ENCODE data around the gene MSI2. TPM values are rescaled to one million over a fixed set of nuclear protein-coding genes. Genes with fewer than 3 reads are reported as not detected.
A peak's percentile ranks its signal among the peaks of the same experiment; 100 is the strongest.

Gene MSI2
- total RNA-seq, 2 experiments from 2014 or later, result 117 to 120 TPM

- H3K4me1 Mint-ChIP-seq, result peaks cover 52% of the 10 kb centered on the region
- H3K27ac Mint-ChIP-seq, result peak overlapping the region; percentile 71
- H3K4me3 Mint-ChIP-seq, result no peak overlapping the region
- H3K9me3 Mint-ChIP-seq (ENCODE audit: low read depth), result no peaks in the 10 kb centered on the region
- H3K36me3 Mint-ChIP-seq, result peaks cover 3% of the 10 kb centered on the region
- H3K27me3 Mint-ChIP-seq, result no peaks in the 10 kb centered on the region
- DNase-seq (peak; percentile 68), ATAC-seq (peak; percentile 52)
- CTCF ChIA-PET, result interaction anchor here (1.3 to 5.2 kb wide), 2 partner anchors 11 to 155 kb away, joined by 4 to 24 read pairs; no protein-coding TSS in a partner anchor
Observed at GRCh38 chr17:57442914-57443571, 186.7 kb downstream of the MSI2 start.

GRCh38 chr17:57443781-57444180, 187.5 kb downstream of the MSI2 start:
- Mint-ChIP-seq H3K4me3 (no peak overlapping the region), H3K27ac (peak overlapping the region; percentile 71), H3K36me3 (peaks cover 3% of the 10 kb centered on the region), H3K9me3 (ENCODE audit: low read depth) (no peaks in the 10 kb centered on the region), H3K27me3 (no peaks in the 10 kb centered on the region), H3K4me1 (peaks cover 54% of the 10 kb centered on the region)
- ATAC-seq (no peak), DNase-seq (no peak)
- CTCF ChIA-PET, result interaction anchor here (1.3 to 5.2 kb wide), 2 partner anchors 11 to 154 kb away, joined by 4 to 24 read pairs; no protein-coding TSS in a partner anchor

- no peaks in the 10 kb centered on the region for H3K9me3 Mint-ChIP-seq (ENCODE audit: low read depth)
Observed at GRCh38 chr17:57444682-57445450, 188.5 kb downstream of the MSI2 start.

GRCh38 chr17:57445772-57446472, 189.6 kb downstream of the MSI2 start:
- H3K4me1 Mint-ChIP-seq, result peaks cover 38% of the 10 kb centered on the region
- DNase-seq (no peak), ATAC-seq (no peak)
- H3K27ac Mint-ChIP-seq, result no peak overlapping the region
- CTCF ChIA-PET, result no interaction called here
- no peak overlapping the region for H3K4me3 Mint-ChIP-seq
- H3K36me3 Mint-ChIP-seq, result peaks cover 6% of the 10 kb centered on the region
- H3K27me3 Mint-ChIP-seq, result no peaks in the 10 kb centered on the region
- no peaks in the 10 kb centered on the region for H3K9me3 Mint-ChIP-seq (ENCODE audit: low read depth)

More at GRCh38 chr17:57444682-57445450, 188.5 kb downstream of the MSI2 start:
- no peak overlapping the region for H3K27ac Mint-ChIP-seq
- H3K4me1 Mint-ChIP-seq, result peaks cover 47% of the 10 kb centered on the region
- ATAC-seq, result no peak
- peaks cover 6% of the 10 kb centered on the region for H3K36me3 Mint-ChIP-seq
- DNase-seq, result no peak
- no peaks in the 10 kb centered on the region for H3K27me3 Mint-ChIP-seq
- H3K4me3 Mint-ChIP-seq, result no peak overlapping the region
- CTCF ChIA-PET, result interaction anchor here (0.7 kb wide), 1 partner anchor 16 kb away, joined by 4 read pairs; no protein-coding TSS in a partner anchor

DNA sequence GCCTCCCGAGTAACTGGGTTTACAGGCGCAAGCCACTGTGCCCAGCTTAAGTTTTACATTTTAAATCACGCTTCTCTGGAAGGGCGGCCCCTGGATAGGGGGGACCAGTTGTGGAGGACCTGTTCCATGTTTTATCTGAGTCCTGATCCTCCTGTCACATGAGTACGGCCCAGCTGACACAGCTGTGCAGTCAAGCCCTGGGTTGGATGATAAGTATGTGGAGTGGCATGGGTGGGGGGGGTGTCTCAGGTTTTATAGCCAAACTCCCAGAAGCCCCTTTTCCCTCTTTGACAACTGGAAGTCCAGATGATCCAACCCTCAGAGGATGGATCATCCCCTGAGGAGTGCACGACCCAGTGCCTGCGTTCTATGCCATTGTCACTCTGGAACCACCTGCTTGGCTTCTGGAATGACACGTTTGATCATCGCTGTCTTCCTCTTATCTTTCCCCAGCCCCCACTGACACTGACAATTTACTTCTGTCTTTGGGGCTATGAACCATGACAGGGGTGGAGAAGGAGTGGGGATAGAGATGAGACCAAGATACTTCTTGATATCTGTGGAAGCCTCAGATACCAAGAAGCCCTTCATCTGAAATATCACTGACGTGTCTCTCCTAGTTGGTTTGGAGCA, 191.2 kb downstream of the MSI2 start:
- no peak for ATAC-seq
- H3K27ac Mint-ChIP-seq, result no peak overlapping the region

GRCh38 chr17:57447990-57448758, 191.9 kb downstream of the MSI2 start:
- peaks cover 29% of the 10 kb centered on the region for H3K4me1 Mint-ChIP-seq
- H3K27ac Mint-ChIP-seq, result no peak overlapping the region
- no peak for ATAC-seq

More for the DNA sequence above, 191.2 kb downstream of the MSI2 start:
- CTCF ChIA-PET, result no interaction called here
- H3K36me3 Mint-ChIP-seq, result peaks cover 7% of the 10 kb centered on the region
- no peaks in the 10 kb centered on the region for H3K9me3 Mint-ChIP-seq (ENCODE audit: low read depth)
- H3K4me3 Mint-ChIP-seq, result no peak overlapping the region
- H3K27me3 Mint-ChIP-seq, result no peaks in the 10 kb centered on the region
- DNase-seq, result no peak
- peaks cover 33% of the 10 kb centered on the region for H3K4me1 Mint-ChIP-seq

DNA sequence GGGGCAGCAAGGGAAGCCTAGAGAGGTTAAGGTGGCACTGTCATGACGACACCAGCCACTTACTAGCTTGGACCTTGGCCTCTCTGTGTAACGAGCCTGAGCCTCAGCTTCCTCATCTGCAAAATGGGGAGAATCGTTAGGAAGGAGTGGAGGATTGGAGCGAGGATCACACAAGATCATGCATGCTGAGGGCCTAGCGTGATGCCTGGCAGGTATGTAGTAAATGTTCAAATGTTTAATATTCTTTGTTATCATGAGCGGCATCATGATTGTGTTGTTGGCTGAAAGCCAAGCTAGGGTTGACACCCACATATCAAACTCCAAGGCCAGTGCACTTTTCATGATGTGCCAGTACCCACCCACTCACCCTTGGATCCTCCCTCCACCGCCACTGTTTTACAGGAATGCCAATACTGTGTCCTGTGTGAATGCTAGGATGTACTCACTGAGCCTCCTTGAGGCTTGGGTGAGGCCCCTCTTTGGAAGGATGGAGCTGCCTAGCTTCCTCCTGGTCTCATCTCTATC, 192.5 kb downstream of the MSI2 start:
- no peak for DNase-seq
- Mint-ChIP-seq H3K27ac (no peak overlapping the region), H3K4me3 (no peak overlapping the region), H3K9me3 (ENCODE audit: low read depth) (no peaks in the 10 kb centered on the region), H3K4me1 (peaks cover 30% of the 10 kb centered on the region), H3K36me3 (peaks cover 9% of the 10 kb centered on the region), H3K27me3 (no peaks in the 10 kb centered on the region)
- ATAC-seq, result no peak
- CTCF ChIA-PET, result interaction anchor here (3.0 kb wide), 1 partner anchor 206 kb away, joined by 8 read pairs; no protein-coding TSS in a partner anchor

More at GRCh38 chr17:57447990-57448758, 191.9 kb downstream of the MSI2 start:
- H3K36me3 Mint-ChIP-seq, result peaks cover 9% of the 10 kb centered on the region
- no peaks in the 10 kb centered on the region for H3K27me3 Mint-ChIP-seq
- no peaks in the 10 kb centered on the region for H3K9me3 Mint-ChIP-seq (ENCODE audit: low read depth)
- DNase-seq, result no peak
- no peak overlapping the region for H3K4me3 Mint-ChIP-seq
- CTCF ChIA-PET, result interaction anchor here (3.0 kb wide), 1 partner anchor 205 kb away, joined by 8 read pairs; no protein-coding TSS in a partner anchor

- Mint-ChIP-seq H3K4me3 (no peak overlapping the region), H3K27me3 (no peaks in the 10 kb centered on the region), H3K27ac (no peak overlapping the region), H3K4me1 (peaks cover 49% of the 10 kb centered on the region), H3K9me3 (ENCODE audit: low read depth) (no peaks in the 10 kb centered on the region), H3K36me3 (peaks cover 15% of the 10 kb centered on the region)
- CTCF ChIA-PET, result interaction anchor here (0.8 to 3.0 kb wide), 2 partner anchors 11 to 208 kb away, joined by 3 to 8 read pairs; no protein-coding TSS in a partner anchor
- DNase-seq (no peak), ATAC-seq (no peak)
Observed at GRCh38 chr17:57451191-57451590, 194.9 kb downstream of the MSI2 start.

DNA sequence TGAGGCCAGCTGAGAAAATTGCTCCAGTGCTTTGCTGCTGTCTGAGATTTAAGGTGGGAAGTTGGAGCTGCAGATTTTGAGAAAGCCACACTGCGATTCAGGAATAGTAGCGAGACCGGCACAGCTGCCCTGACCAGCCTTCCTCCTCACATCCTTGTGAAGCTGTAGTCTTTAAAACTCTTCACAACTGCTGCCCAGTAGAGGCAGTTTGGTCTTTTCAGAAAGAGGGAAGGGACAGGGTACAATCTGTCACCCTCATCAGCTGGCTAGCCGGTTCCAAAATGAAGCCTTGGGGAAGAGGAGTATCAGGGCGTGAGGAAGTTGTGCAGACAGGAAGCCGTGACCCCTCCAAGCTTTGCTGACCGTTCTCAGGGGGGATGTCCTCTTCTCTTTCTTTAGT, 195.3 kb downstream of the MSI2 start:
- Mint-ChIP-seq H3K9me3 (ENCODE audit: low read depth) (no peaks in the 10 kb centered on the region), H3K4me3 (no peak overlapping the region), H3K4me1 (peaks cover 54% of the 10 kb centered on the region), H3K27ac (no peak overlapping the region), H3K36me3 (peaks cover 17% of the 10 kb centered on the region), H3K27me3 (no peaks in the 10 kb centered on the region)
- DNase-seq (no peak), ATAC-seq (no peak)
- CTCF ChIA-PET, result no interaction called here

GRCh38 chr17:57453841-57454425, 197.6 kb downstream of the MSI2 start:
- CTCF ChIA-PET, result interaction anchor here (0.7 to 2.8 kb wide), 5 partner anchors 12 to 210 kb away, joined by 3 to 26 read pairs (median 4); no protein-coding TSS in a partner anchor
- DNase-seq, result no peak
- no peaks in the 10 kb centered on the region for H3K9me3 Mint-ChIP-seq (ENCODE audit: low read depth)
- H3K4me1 Mint-ChIP-seq, result peaks cover 64% of the 10 kb centered on the region
- no peak overlapping the region for H3K27ac Mint-ChIP-seq
- H3K36me3 Mint-ChIP-seq, result peaks cover 19% of the 10 kb centered on the region
- H3K4me3 Mint-ChIP-seq, result no peak overlapping the region
- no peak for ATAC-seq
- H3K27me3 Mint-ChIP-seq, result no peaks in the 10 kb centered on the region

DNA sequence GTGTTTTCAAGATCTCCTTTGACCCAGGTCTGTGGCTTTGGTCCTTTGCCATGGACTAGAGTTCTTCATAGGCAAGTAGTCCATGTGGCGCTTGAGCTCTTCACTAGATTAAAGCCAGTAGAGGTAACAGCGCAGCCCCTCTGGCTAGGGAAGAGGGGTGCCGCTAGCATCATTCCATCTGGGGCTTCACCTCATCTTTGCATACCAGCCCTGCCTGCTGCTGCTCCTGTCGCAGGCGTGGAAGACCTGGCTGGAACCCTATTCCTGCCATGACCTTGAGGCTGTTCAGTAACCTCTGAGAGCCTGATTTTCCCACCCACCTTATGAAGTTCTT, 198.4 kb downstream of the MSI2 start:
- peaks cover 70% of the 10 kb centered on the region for H3K4me1 Mint-ChIP-seq
- no peaks in the 10 kb centered on the region for H3K9me3 Mint-ChIP-seq (ENCODE audit: low read depth)
- peak overlapping the region; percentile 96 for H3K27ac Mint-ChIP-seq
- peaks cover 16% of the 10 kb centered on the region for H3K36me3 Mint-ChIP-seq
- peak overlapping the region; percentile 57 for H3K4me3 Mint-ChIP-seq
- CTCF ChIA-PET, result interaction anchor here (0.7 to 2.8 kb wide), 9 partner anchors 13 to 293 kb away, joined by 3 to 26 read pairs (median 4); no protein-coding TSS in a partner anchor
- DNase-seq (no peak), ATAC-seq (peak; percentile 22)
- H3K27me3 Mint-ChIP-seq, result no peaks in the 10 kb centered on the region

All from activated CD8-positive, alpha-beta memory T cell treated with anti-CD3 and anti-CD28 coated beads, Interleukin-2, amount 10 ng/mL, durations not matched to agents 7 days and 5 days (primary cell).